Endothelial cell of hepatic sinusoid (primary cell): ENCODE results near the gene TAF8.

ENCODE experiments used
- in situ Hi-C: cut with HindIII; loops from 2 replicates; pipeline ENCODE4 v1.10.0; 2017; ENCODE audit warnings: low sequenced_read_pairs

The TAF8 gene

DNA sequence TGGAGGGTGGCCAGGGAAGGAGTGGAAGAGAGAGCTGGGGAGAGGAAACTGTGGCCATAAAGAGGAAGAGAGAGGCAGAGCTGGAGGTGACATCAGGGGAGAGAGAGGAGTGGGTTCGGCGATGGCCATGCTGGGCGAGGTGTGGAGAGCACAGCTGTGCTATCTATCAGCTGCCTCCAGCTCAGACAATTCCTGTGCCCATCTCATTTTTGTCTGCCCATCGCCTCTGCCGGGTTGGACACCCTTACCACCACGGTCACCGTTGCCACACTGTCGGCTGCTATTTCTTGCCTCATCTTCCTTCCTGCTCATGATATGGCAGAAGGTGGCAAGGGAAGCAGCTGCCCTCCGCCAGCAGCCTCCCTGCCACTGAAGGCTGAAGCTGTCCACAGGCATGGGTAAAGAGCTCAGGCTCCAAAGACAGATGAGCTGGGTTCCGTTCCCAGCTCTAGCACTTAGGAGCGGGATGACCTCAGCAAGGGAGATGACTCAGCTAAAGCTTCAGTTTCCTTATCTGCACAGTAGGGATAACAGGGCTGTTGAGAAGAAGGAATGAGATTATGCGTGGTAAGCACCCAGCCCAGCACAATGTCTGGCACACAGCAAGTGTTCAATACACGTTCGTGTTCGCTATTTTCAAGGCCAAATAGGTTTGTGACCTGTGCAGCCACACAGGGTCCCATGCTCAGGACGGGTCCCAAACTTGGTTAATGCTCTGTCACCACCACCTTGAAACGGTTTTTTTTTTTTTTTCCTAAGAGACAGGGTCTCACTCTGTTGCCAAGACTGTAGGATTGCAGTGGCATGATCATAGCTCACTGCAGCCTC is 21.9 kb upstream of the TAF8 start:
- in situ Hi-C loops: loop anchor here (25.0 kb wide), 1 partner anchor 241 kb away; the partner anchor contains the start of genes FRS3, PRICKLE4 and TOMM6

DNA sequence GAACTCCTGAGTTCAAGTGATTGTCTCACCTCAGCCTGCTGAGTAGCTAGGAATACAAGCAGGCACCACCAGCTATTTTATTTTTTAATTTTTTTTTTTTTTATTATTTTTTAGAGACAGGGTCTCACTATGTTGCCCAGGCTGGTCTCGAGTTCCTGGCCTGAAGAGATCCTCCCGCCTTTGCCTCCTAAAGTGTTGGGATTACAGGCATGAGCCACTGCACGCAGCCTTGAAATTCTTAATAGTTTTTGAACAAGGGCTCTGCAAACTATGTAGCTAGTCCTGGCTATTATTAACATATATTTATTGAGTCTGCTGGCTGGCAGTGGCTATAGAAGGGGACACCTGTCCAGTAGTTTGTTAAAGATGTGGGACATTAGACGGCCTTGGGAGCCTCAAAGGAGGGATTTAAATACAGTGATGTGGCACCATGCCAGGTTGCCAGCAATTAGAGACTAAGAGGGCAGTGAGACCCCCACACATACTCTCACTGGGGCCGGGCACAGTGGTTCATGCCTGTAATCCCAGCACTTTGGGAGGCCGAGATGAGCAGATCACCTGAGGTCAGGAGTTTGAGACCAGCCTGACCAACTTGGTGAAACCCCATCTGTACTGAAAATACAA is 21.1 kb upstream of the TAF8 start:
- in situ Hi-C loops: loop anchor here (25.0 kb wide), 1 partner anchor 242 kb away; the partner anchor contains the start of genes FRS3, PRICKLE4 and TOMM6

DNA sequence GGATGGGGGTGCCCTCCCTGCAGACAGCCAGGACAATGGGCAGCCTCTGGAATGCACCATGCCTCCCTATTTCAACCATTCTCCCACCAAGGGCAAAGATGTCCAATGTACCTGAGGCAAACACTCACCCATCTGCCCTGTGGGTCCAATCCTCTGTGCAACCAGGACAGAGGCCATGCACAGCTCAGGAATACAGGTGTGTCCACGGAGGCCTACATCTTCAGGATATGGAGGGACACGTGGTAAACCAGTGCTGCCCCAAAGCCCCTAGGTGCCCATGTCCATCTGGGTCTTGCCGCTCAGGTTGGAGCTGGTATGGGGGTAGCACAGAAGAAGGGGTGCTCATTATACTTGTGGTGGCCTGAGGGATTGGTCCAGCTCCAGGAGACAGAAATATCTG is 20.4 kb upstream of the TAF8 start:
- in situ Hi-C loops: loop anchor here (25.0 kb wide), 1 partner anchor 243 kb away; the partner anchor contains the start of genes FRS3, PRICKLE4 and TOMM6

DNA sequence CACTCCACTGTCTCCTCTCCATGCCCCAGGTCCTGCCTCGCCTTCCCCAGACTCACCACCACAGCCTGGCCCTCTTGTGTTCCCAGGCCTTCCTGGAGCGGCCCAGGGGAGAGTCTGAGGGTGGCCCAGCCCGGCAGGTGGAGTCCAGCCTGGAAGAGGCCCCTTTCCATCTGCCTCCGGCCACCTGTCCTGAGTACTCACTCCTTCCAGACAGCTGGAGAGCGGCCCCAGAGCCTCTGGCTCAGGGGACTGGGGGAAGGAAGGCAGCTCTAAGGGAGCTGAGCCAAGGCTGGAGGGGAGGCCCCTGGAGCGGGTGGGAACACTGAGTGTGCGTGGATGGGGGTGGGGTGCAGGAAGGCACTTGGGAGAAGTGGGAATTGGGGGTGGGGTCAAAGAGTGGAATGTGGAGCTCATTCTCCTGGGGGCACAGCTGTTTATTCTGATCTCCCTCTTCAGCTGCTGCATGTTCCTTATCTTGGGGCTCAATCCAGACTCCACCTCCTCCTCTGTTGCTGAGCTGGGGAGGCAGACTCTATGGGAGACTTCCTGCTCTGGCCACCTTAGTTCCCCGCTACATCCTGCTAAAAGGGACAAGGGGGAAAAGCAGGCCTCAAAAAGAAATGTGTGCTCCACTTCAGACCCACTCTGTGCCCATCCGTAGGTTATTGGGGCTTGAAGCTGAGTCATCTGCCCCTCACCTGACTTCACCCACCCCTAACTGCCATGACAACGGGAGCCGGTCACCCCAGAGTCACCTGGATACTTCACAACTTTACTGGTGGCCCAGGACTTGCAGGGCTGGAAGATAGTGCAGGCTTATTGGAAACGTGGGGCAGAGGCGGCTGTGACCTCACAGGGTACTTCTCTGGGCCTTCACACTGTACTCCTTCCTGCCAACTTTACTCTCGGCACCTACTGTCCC is 19.5 kb upstream of the TAF8 start:
- in situ Hi-C loops: loop anchor here (25.0 kb wide), 1 partner anchor 244 kb away; the partner anchor contains the start of genes FRS3, PRICKLE4 and TOMM6

DNA sequence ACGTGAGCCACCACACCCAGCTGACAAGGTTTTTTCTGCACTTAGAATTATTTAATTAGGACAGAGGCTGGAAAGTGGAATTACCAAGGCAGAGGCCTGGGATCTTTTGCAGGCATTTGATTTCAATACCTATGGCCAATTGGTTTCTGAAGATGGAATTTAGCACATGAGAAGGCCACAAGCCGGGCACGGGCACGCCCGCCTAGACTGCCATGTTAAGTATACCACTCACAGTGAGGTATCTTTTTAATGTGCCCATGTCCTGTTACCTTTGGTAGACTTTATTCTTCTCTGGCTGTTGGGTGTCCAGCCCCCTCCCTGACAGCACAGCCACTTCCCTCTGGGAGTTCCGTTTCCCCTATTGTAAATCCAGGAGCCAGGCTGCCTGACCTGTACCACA is 18.0 kb upstream of the TAF8 start:
- in situ Hi-C loops: loop anchor here (25.0 kb wide), 1 partner anchor 245 kb away; the partner anchor contains the start of genes FRS3, PRICKLE4 and TOMM6

DNA sequence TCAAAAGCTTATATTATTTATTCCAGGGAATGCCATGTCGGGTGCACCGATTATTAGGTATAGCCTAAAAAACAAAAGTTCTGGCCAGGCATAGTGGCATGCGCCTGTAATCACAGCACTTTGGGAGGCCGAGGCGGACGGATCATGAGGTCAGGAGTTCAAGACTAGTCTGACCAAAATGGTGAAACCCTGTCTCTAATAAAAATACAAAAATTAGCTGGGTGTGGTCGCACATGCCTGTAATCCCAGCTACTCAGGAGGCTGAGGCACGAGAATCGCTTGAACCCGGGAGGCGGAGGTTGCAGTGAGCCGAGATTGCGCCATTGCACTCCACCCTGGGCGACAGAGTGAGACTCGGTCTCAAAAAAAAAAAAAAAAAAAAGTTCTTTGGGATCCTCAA is 12.7 kb upstream of the TAF8 start:
- in situ Hi-C loops: loop anchor here (5.0 to 25.0 kb wide), 2 partner anchors 105 to 250 kb away; partner anchors contain the start of genes FRS3, PRICKLE4 and TOMM6

DNA sequence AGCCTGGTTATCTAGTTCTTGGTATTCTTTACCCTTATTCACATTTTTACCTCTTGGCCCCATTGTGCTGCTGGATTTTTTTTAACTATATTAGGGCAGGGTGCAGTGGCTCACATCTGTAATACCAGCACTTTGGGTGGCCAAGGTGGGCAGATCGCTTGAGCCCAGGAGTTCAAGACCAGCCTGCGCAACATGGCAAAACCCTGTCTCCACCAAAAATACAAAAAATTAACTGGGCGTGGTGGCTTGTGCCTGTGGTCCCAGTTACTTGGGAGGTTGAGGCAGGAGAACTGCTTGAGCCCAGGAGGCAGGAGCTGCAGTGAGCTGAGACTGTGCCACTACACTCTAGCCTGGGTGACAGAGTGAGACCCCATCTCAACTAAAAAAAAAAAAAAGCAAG is 12.2 kb upstream of the TAF8 start:
- in situ Hi-C loops: loop anchor here (5.0 to 25.0 kb wide), 2 partner anchors 106 to 251 kb away; partner anchors contain the start of genes FRS3, PRICKLE4 and TOMM6

DNA sequence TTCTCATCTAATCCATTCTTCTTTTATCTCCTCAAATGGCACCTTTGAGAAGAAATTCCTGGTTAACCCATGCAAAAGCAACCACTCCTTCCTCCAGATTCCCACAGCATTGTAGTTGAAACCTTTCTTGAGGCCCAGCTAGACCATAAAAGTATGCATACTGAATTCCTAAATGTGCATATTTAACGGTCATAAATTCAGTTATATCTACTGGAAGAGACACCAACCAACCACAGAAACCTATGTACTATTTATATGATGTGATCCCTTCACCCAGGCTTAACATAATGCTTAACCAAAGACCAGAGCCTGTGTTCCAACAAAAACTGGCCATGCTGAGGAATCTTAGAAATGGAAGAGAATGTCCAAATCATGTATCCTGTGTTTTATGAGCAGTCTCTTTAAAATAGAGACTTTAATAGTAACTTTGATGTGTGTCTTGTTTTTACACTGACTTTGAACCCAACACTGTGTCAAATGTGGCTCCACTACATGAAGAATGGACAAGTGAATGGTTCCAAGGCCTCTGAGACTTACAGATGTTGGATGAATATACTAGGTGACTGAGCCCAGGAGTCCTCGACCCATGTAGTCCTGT is 11.4 kb upstream of the TAF8 start:
- in situ Hi-C loops: loop anchor here (5.0 to 25.0 kb wide), 2 partner anchors 107 to 252 kb away; partner anchors contain the start of genes FRS3, PRICKLE4 and TOMM6

DNA sequence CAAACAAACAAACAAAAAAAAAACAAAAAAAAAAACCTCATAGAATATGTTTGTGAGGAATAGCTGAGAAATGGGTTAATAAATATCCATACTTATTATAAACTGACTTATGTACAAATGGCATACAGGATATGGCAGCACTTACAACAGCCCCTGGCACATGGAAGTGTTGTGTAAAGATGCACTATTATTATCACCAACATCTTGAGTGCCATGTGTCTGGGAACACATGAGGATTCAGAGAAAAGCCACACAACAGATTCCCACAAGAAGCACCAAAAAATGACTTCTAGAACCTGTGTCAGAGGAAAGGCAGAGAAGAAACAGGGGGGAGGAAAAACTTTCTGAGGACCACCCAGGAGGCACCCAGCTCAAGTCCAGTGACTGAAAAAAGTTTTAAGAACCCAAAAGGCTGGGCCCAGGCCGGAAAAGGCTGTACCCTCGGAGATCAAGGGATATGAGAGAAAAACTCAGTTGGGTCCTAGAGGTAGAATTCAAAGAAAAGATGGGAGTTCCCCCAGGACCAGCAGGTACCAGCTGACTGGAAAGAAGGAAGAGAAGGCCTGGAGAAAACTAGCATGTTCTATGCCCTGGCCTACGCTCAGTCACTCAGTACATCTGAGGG is 9.4 kb upstream of the TAF8 start:
- in situ Hi-C loops: loop anchor here (25.0 kb wide), 1 partner anchor 254 kb away; the partner anchor contains the start of genes FRS3, PRICKLE4 and TOMM6

DNA sequence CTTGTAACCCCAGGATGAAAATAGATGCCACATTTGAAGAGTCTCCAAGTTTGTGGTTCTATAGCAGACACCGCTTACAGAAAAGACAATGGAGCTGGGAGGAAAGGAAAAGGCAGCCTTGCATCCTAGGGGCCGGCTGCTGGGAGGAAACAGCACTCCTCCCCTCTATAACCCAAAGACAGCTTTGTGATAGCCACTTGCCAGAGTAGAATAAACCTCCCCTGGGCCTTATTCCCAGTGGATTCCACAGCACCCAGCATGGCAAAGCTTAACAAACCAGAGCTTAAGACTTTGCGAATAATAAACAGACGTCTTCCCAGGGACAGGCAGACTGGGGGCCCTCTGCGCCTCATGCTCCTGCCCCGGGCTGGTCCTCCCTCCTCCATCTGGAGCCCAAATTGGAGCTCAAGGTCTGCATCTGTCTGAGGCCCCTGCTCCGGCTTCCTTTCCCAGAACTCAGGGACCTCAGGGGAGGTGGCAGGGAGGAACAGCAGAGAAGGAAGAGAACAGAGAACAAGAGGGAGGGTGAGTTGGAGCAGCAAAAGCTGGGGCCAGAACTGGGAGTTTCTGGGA is 8.8 kb upstream of the TAF8 start:
- in situ Hi-C loops: loop anchor here (25.0 kb wide), 1 partner anchor 254 kb away; the partner anchor contains the start of genes FRS3, PRICKLE4 and TOMM6

DNA sequence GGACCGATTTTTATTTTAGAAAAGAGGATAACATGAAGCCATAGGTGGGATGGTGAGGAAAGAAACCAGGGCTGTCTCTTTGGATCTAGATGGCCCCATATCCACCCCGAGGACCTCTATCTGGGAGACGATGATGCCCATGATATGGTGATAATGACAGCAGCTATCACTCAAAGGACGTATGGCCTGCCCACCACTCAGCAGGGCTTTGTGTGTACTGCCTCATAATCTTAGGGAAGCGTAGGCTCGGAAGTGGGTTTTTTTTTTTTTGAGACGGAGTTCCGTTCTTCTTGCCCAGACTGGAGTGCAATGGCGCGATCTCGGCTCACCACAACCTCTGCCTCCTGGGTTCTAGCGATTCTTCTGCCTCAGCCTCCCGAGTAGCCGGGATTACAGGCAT is 8.2 kb upstream of the TAF8 start:
- in situ Hi-C loops: loop anchor here (25.0 kb wide), 1 partner anchor 255 kb away; the partner anchor contains the start of genes FRS3, PRICKLE4 and TOMM6

DNA sequence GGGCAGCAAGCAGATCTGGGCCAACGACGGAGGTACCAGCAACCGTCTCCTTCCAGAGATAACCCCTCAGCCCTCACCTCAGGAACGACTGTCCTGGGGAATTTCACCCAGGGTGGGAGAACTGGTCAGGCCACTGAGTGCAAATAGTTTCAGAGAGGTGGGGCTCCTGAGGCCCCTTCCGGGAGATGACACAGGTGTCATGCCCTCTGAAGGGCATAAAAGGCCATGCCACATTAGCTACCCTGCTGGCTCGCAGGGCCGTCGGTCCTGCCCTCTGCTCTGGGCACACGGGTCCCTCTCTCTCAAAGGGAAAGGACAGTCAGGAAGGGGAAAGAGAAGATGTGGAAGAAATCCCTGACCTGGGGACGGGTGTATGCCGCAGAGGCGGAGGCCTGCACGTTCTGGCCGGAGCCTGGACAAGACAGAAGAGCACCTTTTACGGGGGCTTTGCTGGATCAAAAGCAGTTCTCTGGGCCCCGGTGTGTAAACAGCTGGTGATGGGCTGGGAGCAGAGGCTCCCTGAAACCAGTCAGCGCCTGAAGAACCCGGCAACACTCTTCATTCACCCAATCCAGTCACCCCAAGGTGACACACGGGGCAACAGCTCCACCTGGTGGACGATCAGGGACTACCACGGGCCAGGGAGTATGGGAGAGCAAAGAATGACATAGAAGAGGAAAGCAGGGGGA is 6.4 kb upstream of the TAF8 start:
- in situ Hi-C loops: loop anchor here (25.0 kb wide), 1 partner anchor 257 kb away; the partner anchor contains the start of genes FRS3, PRICKLE4 and TOMM6

DNA sequence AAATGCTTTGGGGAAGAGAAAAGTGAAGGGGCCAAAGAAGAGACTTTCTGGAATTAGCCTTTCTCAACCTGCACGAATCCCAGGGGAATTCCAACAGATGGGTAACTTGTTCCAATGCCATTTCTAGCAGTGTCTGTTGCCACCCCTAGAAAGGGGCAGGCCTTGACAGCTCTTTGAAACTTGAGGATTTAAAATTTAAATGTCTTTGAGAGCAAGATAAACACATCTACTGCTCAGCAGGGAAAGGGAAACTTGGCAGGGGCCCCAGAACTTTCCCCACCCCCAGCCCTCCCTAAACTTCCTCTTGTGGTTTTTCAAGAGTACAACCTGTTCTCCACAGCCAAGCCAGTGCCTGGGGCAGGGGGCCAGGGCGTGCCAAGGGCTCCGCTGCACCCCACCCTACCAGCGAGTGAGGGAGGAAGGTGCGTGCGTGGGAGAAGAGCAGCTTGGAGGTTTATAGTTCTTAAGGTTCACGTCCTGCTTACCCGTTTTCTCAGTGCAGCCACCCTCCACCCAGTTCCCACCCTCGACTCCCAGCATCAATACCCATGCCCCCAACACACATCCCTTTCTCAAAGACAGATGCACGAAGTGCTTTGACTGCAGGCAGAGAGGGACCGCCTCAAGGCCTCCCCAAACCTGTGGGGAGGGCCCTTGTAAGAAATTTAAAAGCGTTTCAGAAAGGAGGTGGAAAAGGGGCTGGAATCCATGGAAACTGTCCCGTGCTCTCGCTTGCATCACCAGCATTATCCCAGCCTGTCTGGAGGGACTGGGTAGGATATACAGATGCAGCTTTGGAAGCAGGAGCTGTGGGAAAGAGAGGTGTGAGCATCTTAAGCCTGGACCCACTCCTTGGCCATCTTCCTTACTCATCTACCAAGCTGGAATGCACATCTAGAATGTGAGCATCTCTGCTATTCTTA is 4.5 kb upstream of the TAF8 start:
- in situ Hi-C loops: loop anchor here (25.0 kb wide), 1 partner anchor 258 kb away; the partner anchor contains the start of genes FRS3, PRICKLE4 and TOMM6

DNA sequence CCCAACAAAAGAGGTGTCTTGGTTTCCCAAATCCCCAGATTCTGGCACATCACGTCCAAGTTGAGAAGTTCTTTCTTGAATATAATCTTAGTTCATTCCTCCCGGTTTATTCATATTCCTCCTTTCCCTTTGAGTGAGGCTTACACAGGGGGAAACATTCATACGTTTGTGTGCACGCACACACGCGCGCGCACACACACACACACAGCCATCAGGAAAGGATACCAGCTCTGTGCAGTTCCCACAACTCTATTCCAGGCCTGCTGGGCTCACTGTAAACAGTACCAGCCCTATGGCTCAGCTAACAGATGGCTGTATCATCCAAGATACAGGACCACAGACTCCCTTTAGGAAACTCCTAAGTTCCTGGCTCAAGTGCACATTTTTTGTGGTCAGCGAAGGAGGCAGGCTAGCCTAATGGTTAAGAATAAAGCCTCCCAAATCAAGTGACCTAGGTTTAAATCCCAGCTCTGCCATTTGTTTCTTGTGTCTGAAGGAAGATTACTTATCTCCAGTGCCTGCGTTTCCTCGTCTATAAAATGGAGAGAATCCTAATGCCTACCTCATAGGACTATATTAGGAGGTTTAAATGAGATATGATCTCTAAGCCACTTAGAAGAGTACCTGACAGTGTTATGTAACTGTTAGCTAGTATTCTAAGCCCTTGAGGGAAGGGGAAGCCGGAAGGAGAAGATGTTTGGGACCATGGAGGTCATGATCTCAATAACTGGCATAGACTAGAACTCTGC is 3.7 kb upstream of the TAF8 start:
- in situ Hi-C loops: loop anchor here (25.0 kb wide), 1 partner anchor 259 kb away; the partner anchor contains the start of genes FRS3, PRICKLE4 and TOMM6

DNA sequence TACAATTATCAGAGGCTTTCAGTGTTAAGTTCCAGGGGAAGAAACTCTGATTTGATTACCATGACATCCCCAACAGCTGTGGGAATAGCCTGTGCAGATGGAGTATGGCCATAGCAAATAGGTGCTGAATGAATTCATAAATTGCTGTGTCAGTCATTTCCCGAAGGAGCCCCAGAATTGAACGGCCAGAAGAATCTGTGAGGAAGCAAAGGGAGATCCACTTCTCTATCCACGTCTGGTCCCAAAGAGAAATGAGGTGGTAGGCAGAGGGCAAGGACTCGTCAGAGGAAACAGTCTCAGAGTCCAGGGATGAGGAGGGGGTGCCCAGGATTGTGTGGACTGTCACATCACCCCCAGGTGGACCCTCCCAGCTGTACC is 3.1 kb upstream of the TAF8 start:
- in situ Hi-C loops: loop anchor here (25.0 kb wide), 1 partner anchor 260 kb away; the partner anchor contains the start of genes FRS3, PRICKLE4 and TOMM6

DNA sequence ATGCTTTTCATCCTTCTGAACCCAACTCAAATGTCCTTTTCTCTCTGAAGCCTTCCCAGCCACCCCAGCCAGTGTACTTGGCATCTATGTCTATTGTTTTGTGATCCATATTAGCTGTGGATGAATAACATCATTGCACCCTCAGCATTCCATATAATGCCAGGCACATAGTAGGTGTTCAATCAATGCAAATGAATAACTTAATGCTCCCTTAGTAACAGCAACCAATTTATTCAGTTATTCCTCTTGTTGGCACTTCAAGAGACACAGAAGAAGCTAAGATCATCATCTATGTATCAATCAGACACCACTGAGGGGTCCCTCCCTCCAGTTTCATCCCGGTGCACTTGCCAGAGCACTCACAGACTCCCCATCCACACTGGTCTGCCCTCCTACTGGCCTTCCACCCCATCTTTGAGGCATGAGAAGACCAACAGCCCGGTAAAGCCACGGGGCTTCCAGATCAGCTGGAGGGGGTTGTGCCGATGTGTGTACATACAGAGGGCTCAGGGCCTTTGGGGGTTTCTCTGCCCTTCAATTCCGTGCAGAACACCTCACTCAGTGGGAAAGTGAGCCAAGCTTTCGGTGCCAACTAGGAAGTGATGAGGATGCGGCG is 2.4 kb upstream of the TAF8 start:
- in situ Hi-C loops: loop anchor here (25.0 kb wide), 1 partner anchor 261 kb away; the partner anchor contains the start of genes FRS3, PRICKLE4 and TOMM6
